ENCODE results near the gene OR10P1. TPM values are rescaled to one million over a fixed set of nuclear protein-coding genes. Genes with fewer than 3 reads are reported as not detected.
"Not testable (repeated sequence)": the region's sequence is repeated elsewhere in the genome, so short reads cannot be mapped to it uniquely, and the experiment has no call there.

OR10P1 gene
- total RNA-seq, 1 donor from 2014 or later: not detected

DNA sequence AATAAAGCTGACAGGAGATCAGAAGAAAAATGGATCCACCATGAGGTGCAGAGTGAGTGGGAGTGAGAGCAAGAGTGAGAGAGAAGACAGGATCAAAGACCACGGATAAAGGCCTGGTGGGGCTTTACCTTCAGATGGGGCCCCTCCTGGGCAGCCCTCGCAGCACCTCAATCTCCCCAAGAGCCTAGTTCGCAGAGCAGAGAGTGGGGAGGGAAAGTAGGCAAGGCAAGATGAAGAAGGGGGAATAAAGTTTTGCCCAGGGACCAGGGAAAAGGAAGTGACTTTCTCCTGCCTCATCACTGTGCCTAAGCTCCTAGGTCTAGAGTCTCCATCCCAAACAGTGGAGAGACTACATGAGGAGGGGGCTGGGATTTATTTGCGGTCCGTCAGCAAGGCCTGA lies 10.3 kb downstream of the OR10P1 start:
- Histone ChIP-seq H3K4me3 (ENCODE audit: low read length in 3 of 3) (no peak overlapping the region), H3K27ac (ENCODE audit: low read depth, low read length) (peak overlapping the region; percentile 36), H3K9me3 (ENCODE audit: control insufficient read depth in 3 of 3, low read length in 3 of 3) (no peaks in the 10 kb centered on the region), H3K36me3 (ENCODE audit: control insufficient read depth in 3 of 3, insufficient read depth in 3 of 3, low read length in 3 of 3) (no peaks in the 10 kb centered on the region), H3K27me3 (ENCODE audit: control insufficient read depth in 3 of 3, insufficient read depth in 3 of 3, low read length in 3 of 3) (no peaks in the 10 kb centered on the region), H3K4me1 (ENCODE audit: control insufficient read depth in 3 of 3, insufficient read depth in 3 of 3, low read length in 3 of 3) (peaks cover 4 to 7% (median 6%) of the 10 kb centered on the region in 3 donors), H3K9ac (ENCODE audit: low read depth in 1 of 3, low read length in 3 of 3) (peak overlapping the region in 1 of 3 donors; percentile 70)

DNA sequence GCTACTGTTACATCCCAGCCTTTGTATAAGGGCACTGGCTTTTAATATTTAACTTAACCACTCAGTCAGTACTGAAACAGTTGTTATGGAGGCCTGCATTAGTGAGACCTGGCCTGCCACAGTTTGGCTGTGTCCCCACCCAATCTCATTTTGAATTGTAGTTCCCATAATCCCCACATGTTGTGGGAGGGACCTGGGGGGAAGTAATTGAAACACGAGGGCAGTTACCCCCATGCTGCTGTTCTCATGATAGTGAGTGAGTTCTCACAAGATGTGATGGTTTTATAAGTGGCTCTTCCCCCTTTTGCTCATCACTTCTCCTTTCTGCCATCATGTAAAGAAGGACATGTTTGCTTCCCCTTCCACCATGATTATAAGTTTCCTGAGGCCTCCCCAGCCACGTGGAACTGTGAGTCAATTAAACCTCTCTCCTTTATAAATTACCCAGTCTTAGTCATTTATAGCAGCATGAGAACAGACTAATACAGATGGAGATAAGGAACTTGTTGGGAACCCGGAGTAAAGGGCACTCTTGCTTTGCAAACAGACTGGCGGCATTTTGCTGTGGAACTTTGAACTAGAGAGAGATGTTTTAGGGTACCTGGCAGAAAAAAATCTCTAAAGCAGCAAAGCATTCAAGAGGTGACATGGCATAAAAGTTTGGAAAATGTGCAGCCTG lies 14.1 kb downstream of the OR10P1 start:
- H3K27me3 ChIP-seq (ENCODE audit: control insufficient read depth in 3 of 3, insufficient read depth in 3 of 3, low read length in 3 of 3); H3K4me3 ChIP-seq (ENCODE audit: low read length in 3 of 3); H3K9ac ChIP-seq (ENCODE audit: low read depth in 1 of 3, low read length in 3 of 3); H3K27ac ChIP-seq (ENCODE audit: low read depth, low read length); H3K9me3 ChIP-seq (ENCODE audit: control insufficient read depth in 3 of 3, low read length in 3 of 3); H3K36me3 ChIP-seq (ENCODE audit: control insufficient read depth in 3 of 3, insufficient read depth in 3 of 3, low read length in 3 of 3); H3K4me1 ChIP-seq (ENCODE audit: control insufficient read depth in 3 of 3, insufficient read depth in 3 of 3, low read length in 3 of 3): not testable (repeated sequence)

DNA sequence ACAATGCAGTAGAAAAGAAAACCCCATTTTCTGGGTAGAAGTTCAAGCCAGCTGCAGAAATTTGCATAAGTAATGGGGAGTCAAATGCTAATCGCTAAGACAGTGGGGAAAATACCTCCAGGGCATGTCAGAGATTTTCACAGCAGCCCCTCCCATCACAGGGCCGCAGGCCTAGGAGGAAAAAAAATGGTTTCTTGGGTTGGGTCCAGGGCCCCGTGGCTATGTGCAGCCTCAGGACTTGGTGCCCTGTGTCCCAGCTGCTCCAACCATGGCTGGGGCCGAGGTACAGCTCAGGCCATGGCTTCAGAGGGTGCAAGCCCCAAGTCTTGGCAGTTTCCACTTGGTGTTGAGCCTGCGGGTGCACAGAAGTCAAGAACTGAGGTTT lies 14.6 kb downstream of the OR10P1 start:
- Histone ChIP-seq H3K9me3 (ENCODE audit: control insufficient read depth in 3 of 3, low read length in 3 of 3) (no peaks in the 10 kb centered on the region), H3K36me3 (ENCODE audit: control insufficient read depth in 3 of 3, insufficient read depth in 3 of 3, low read length in 3 of 3) (no peaks in the 10 kb centered on the region), H3K4me3 (ENCODE audit: low read length in 3 of 3) (no peak overlapping the region), H3K4me1 (ENCODE audit: control insufficient read depth in 3 of 3, insufficient read depth in 3 of 3, low read length in 3 of 3) (peaks cover 3 to 6% (median 4%) of the 10 kb centered on the region in 3 donors), H3K27me3 (ENCODE audit: control insufficient read depth in 3 of 3, insufficient read depth in 3 of 3, low read length in 3 of 3) (no peaks in the 10 kb centered on the region), H3K9ac (ENCODE audit: low read depth in 1 of 3, low read length in 3 of 3) (no peak overlapping the region), H3K27ac (ENCODE audit: low read depth, low read length) (no peak overlapping the region)

DNA sequence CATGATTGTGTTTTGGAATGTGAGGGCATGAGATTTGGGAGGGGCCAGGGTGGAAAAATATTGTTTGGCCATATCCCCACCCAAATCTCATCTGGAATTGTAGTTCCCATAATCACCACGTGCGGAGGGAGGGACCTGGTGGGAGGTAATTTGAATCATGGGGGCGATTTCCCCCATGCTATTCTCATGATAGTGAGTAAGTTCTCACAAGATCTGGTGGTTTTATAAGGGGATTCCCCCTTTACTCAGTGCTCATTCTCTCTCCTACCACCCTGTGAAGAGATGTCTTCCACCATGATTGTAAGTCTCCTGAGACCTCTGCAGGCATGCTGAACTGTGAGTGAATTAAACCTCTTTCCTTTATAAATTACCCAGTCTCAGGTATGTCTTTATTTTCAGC lies 15.7 kb downstream of the OR10P1 start:
- Histone ChIP-seq H3K27me3 (ENCODE audit: control insufficient read depth in 3 of 3, insufficient read depth in 3 of 3, low read length in 3 of 3) (no peaks in the 10 kb centered on the region), H3K9ac (ENCODE audit: low read depth in 1 of 3, low read length in 3 of 3) (no peak overlapping the region), H3K4me1 (ENCODE audit: control insufficient read depth in 3 of 3, insufficient read depth in 3 of 3, low read length in 3 of 3) (no peaks in the 10 kb centered on the region), H3K9me3 (ENCODE audit: control insufficient read depth in 3 of 3, low read length in 3 of 3) (no peaks in the 10 kb centered on the region), H3K36me3 (ENCODE audit: control insufficient read depth in 3 of 3, insufficient read depth in 3 of 3, low read length in 3 of 3) (no peaks in the 10 kb centered on the region), H3K4me3 (ENCODE audit: low read length in 3 of 3) (no peak overlapping the region), H3K27ac (ENCODE audit: low read depth, low read length) (no peak overlapping the region)

DNA sequence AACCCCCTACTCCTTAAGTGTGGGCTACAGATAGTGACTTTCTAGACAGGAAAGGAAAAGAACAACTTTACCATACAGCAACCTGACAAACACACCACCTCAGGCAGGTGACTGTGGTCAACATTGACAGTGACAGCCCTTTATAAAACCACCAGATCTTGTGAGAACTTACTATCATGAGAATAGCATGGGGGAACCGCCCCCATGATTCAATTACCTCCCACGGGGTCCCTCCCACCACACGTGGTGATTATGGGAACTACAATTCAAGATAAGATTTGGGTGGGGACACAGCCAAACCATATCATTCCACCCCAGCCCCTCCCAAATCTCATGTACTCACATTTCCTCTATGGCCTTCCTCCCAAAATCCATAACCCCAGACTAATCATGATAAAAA lies 16.3 kb downstream of the OR10P1 start:
- Histone ChIP-seq H3K36me3 (ENCODE audit: control insufficient read depth in 3 of 3, insufficient read depth in 3 of 3, low read length in 3 of 3) (no peaks in the 10 kb centered on the region), H3K27ac (ENCODE audit: low read depth, low read length) (no peak overlapping the region), H3K4me3 (ENCODE audit: low read length in 3 of 3) (no peak overlapping the region), H3K27me3 (ENCODE audit: control insufficient read depth in 3 of 3, insufficient read depth in 3 of 3, low read length in 3 of 3) (no peaks in the 10 kb centered on the region), H3K4me1 (ENCODE audit: control insufficient read depth in 3 of 3, insufficient read depth in 3 of 3, low read length in 3 of 3) (no peaks in the 10 kb centered on the region), H3K9me3 (ENCODE audit: control insufficient read depth in 3 of 3, low read length in 3 of 3) (no peaks in the 10 kb centered on the region), H3K9ac (ENCODE audit: low read depth in 1 of 3, low read length in 3 of 3) (no peak overlapping the region)

DNA sequence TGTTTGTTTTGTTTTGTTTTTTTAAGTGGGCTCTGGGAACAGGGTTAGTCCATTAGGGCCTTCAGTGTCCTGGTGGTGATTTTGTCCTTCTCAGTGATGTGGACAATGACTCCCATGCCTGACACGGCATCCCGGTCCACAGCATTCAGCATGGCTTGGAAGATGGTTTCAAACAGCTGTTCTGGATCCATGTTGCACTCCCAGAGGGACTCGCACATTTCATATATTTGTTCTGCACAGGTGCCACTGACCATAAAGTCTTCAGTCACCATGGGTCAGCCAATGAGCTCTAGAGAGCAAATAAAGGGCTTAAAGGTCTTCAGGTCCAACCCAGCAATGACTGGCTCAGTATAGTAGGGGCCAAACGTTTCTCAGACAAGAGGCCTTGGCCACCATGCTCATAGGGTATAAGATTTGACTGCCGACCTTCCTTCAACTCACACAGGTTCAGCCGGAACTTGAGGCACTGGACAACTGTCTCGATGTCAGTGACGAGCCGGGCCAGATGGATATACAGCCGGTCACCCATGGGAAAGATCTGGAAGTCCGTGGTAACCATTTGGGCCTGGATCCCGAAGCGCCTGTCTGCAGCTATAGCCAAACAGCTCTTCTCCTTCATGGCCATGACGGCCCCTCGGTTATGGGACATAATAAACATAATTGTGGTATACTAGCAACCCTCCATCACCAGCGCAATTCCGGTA lies 18.0 kb downstream of the OR10P1 start:
- Histone ChIP-seq H3K9me3 (ENCODE audit: control insufficient read depth in 3 of 3, low read length in 3 of 3) (no peaks in the 10 kb centered on the region), H3K9ac (ENCODE audit: low read depth in 1 of 3, low read length in 3 of 3) (no peak overlapping the region), H3K27ac (ENCODE audit: low read depth, low read length) (no peak overlapping the region), H3K4me3 (ENCODE audit: low read length in 3 of 3) (no peak overlapping the region), H3K4me1 (ENCODE audit: control insufficient read depth in 3 of 3, insufficient read depth in 3 of 3, low read length in 3 of 3) (peaks cover 4 to 11% (median 8%) of the 10 kb centered on the region in 3 donors), H3K36me3 (ENCODE audit: control insufficient read depth in 3 of 3, insufficient read depth in 3 of 3, low read length in 3 of 3) (no peaks in the 10 kb centered on the region), H3K27me3 (ENCODE audit: control insufficient read depth in 3 of 3, insufficient read depth in 3 of 3, low read length in 3 of 3) (no peaks in the 10 kb centered on the region)

DNA sequence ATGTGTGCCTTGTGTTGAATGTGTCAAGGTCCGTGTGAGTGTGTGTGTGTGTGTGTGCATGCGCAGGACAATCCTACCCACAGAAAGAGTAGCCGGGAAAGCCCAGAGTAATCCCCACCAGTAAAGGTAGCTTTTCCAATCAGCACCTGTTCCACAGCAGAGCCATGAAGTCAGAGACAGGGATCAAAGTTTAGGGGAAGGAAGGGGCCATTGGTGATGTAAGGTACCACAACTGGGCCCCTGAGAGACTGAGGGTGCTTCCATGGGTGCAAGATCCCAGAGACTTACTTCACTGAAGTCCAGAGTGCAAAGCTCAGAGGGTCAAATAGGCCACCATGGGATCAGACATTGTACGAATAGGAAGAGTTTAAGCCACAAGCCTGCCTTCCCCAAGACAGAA lies 20.5 kb downstream of the OR10P1 start:
- no peak overlapping the region for H3K4me3 ChIP-seq (ENCODE audit: low read length in 3 of 3)
- H3K9ac ChIP-seq (ENCODE audit: low read depth in 1 of 3, low read length in 3 of 3): no peak overlapping the region
- H3K4me1 ChIP-seq (ENCODE audit: control insufficient read depth in 3 of 3, insufficient read depth in 3 of 3, low read length in 3 of 3): peaks cover 5 to 13% (median 10%) of the 10 kb centered on the region in 3 donors
- H3K27ac ChIP-seq (ENCODE audit: low read depth, low read length): no peak overlapping the region
- H3K36me3 ChIP-seq (ENCODE audit: control insufficient read depth in 3 of 3, insufficient read depth in 3 of 3, low read length in 3 of 3): no peaks in the 10 kb centered on the region
- H3K9me3 ChIP-seq (ENCODE audit: control insufficient read depth in 3 of 3, low read length in 3 of 3): no peaks in the 10 kb centered on the region
- no peaks in the 10 kb centered on the region for H3K27me3 ChIP-seq (ENCODE audit: control insufficient read depth in 3 of 3, insufficient read depth in 3 of 3, low read length in 3 of 3)

DNA sequence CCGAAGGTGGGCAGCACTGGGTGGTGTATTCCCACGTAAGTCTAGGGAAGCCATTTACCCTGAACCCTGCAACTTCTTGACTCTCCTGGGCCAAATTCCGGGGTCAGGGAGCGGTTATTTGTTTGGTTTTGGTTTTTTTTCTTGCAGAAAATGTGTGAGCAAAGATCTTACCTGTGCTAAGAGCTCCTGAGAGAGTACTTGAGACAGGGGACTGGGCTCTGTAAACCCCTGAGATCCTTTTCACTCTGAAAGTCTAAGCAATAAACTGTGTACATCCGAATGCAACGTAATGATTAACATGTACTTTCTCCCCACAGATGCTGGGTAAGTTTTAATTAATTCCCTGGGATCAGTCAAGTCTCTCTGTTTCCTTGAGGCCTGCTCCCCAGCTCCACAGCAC lies 21.5 kb downstream of the OR10P1 start:
- Histone ChIP-seq H3K4me3 (ENCODE audit: low read length in 3 of 3) (no peak overlapping the region), H3K9ac (ENCODE audit: low read depth in 1 of 3, low read length in 3 of 3) (no peak overlapping the region), H3K4me1 (ENCODE audit: control insufficient read depth in 3 of 3, insufficient read depth in 3 of 3, low read length in 3 of 3) (peaks cover 5 to 13% (median 10%) of the 10 kb centered on the region in 3 donors), H3K9me3 (ENCODE audit: control insufficient read depth in 3 of 3, low read length in 3 of 3) (no peaks in the 10 kb centered on the region), H3K36me3 (ENCODE audit: control insufficient read depth in 3 of 3, insufficient read depth in 3 of 3, low read length in 3 of 3) (no peaks in the 10 kb centered on the region), H3K27me3 (ENCODE audit: control insufficient read depth in 3 of 3, insufficient read depth in 3 of 3, low read length in 3 of 3) (no peaks in the 10 kb centered on the region), H3K27ac (ENCODE audit: low read depth, low read length) (no peak overlapping the region)

DNA sequence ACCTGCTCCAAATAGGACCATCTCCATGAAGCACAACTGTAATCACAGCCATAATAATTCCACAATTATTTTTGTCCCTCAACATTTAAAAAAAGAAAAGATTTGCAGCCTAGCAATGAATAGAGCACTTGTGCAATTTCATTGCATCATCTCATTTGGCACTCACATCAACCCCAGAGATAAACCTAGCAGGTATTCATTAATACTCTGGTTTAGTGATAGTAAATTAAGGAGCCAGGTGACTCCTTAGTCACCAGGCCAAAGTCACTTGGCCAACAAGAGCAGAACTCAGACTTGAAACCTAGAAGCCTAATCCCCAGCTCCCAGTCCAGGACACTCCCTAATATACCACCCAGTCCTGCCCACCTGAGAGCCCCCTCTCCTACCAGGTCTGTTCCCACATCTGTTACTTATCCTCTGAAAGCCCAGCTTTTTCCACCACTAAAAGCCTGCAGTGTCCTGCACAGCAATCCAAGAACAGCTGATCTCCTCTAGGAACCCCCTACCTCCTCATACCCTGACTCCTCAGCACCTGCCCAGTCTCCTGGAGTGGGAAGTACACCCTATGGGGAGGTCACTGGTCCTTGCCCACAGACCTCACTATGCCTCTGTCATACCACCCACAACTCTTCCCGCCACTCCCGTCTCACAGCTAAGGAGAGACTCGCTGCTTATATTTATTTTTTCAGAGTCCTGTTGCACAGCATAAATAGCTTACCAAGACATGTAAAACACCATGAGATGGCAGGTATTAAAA lies 22.1 kb downstream of the OR10P1 start:
- Histone ChIP-seq H3K36me3 (ENCODE audit: control insufficient read depth in 3 of 3, insufficient read depth in 3 of 3, low read length in 3 of 3) (no peaks in the 10 kb centered on the region), H3K9me3 (ENCODE audit: control insufficient read depth in 3 of 3, low read length in 3 of 3) (no peaks in the 10 kb centered on the region), H3K9ac (ENCODE audit: low read depth in 1 of 3, low read length in 3 of 3) (no peak overlapping the region), H3K4me1 (ENCODE audit: control insufficient read depth in 3 of 3, insufficient read depth in 3 of 3, low read length in 3 of 3) (peaks cover 5 to 13% (median 10%) of the 10 kb centered on the region in 3 donors), H3K27me3 (ENCODE audit: control insufficient read depth in 3 of 3, insufficient read depth in 3 of 3, low read length in 3 of 3) (no peaks in the 10 kb centered on the region), H3K4me3 (ENCODE audit: low read length in 3 of 3) (no peak overlapping the region), H3K27ac (ENCODE audit: low read depth, low read length) (no peak overlapping the region)

All from skeletal muscle tissue (tissue), 4 donors.